Large intestine (tissue), 3 donors: Measurements from ENCODE around the gene DYSF. TPM values are rescaled to one million over a fixed set of nuclear protein-coding genes. Genes with fewer than 3 reads are reported as not detected.

ENCODE experiments used
- DNase-seq, 2 donors: peaks; one replicate each; pipeline versions ENCODE4 v3.0.0 to v3.0.0-alpha.2; 2013
- H3K27ac ChIP-seq: one replicate; pipeline ENCODE4 v1.5.1; 2013; ENCODE audit warnings: low read length
- H3K27me3 ChIP-seq: 2 replicates; pipeline ENCODE4 v1.6.1; 2013; ENCODE audit warnings: low read length; ENCODE audit not compliant: control insufficient read depth, insufficient read depth
- H3K36me3 ChIP-seq: 2 replicates; pipeline ENCODE4 v1.6.1; 2013; ENCODE audit warnings: low read length; ENCODE audit not compliant: control insufficient read depth, insufficient read depth
- H3K4me1 ChIP-seq: one replicate; pipeline ENCODE4 v1.6.1; 2013; ENCODE audit warnings: low read length; ENCODE audit not compliant: control insufficient read depth, insufficient read depth
- H3K4me3 ChIP-seq: one replicate; pipeline ENCODE4 v1.5.1; 2013; ENCODE audit warnings: low read length
- H3K9me3 ChIP-seq: one replicate; pipeline ENCODE4 v1.6.1; 2013; ENCODE audit warnings: mild to moderate bottlenecking, low read depth, low read length, moderate library complexity; ENCODE audit not compliant: control insufficient read depth
- WGBS: methylation state at CpG from one replicate; pipeline ENCODE4 v1.1.5; 2013; ENCODE audit warnings: low lambda C conversion rate; ENCODE audit not compliant: insufficient coverage; 5-methylcytosine and 5-hydroxymethylcytosine counted together
- polyA plus RNA-seq: library from polyadenylated mRNA; unstranded; fragments of 120-200 nt; gene quantifications from one replicate; pipeline ENCODE4 v1.2.1, GENCODE V29; 2013

Gene DYSF
- polyA plus RNA-seq, 1 donor, result 6.3 TPM

GRCh38 chr2:71671895-71672825 is 218.8 kb downstream of the DYSF start:
- WGBS, result 88% methylated on average over 2 of the region's 28 CpGs
- Histone ChIP-seq H3K27me3 (no peaks in the 10 kb centered on the region), H3K4me3 (no peak overlapping the region), H3K9me3 (no peaks in the 10 kb centered on the region), H3K36me3 (no peaks in the 10 kb centered on the region), H3K4me1 (peaks cover 18% of the 10 kb centered on the region), H3K27ac (no peak overlapping the region)
- peak; percentile 20 to 62 for DNase-seq

GRCh38 chr2:71672826-71673795 is 219.8 kb downstream of the DYSF start:
- Histone ChIP-seq H3K4me1 (peaks cover 18% of the 10 kb centered on the region), H3K27ac (no peak overlapping the region), H3K9me3 (no peaks in the 10 kb centered on the region), H3K36me3 (no peaks in the 10 kb centered on the region), H3K27me3 (no peaks in the 10 kb centered on the region), H3K4me3 (no peak overlapping the region)
- DNase-seq, result peak in 1 of 2 donors; percentile 27
- no CpG with 5 or more reads among the region's 14 CpGs for WGBS

GRCh38 chr2:71674158-71674851 is 220.9 kb downstream of the DYSF start:
- Histone ChIP-seq H3K36me3 (no peaks in the 10 kb centered on the region), H3K27ac (no peak overlapping the region), H3K4me1 (peaks cover 18% of the 10 kb centered on the region), H3K27me3 (no peaks in the 10 kb centered on the region), H3K4me3 (no peak overlapping the region), H3K9me3 (no peaks in the 10 kb centered on the region)
- DNase-seq, result no peak
- no CpG with 5 or more reads among the region's 7 CpGs for WGBS

- Histone ChIP-seq H3K4me1 (peaks cover 18% of the 10 kb centered on the region), H3K9me3 (no peaks in the 10 kb centered on the region), H3K27me3 (no peaks in the 10 kb centered on the region), H3K27ac (peak overlapping the region; percentile 35), H3K36me3 (no peaks in the 10 kb centered on the region), H3K4me3 (no peak overlapping the region)
- DNase-seq, result peak; percentile 79 to 92
- WGBS, result 70% methylated on average over 2 of the region's 9 CpGs
Measured at GRCh38 chr2:71675296-71675695, 221.9 kb downstream of the DYSF start.

GRCh38 chr2:71678874-71679273 is 225.5 kb downstream of the DYSF start:
- H3K36me3 ChIP-seq, result no peaks in the 10 kb centered on the region
- no peak overlapping the region for H3K27ac ChIP-seq
- no CpG with 5 or more reads among the region's 6 CpGs for WGBS
- no peaks in the 10 kb centered on the region for H3K9me3 ChIP-seq
- no peak for DNase-seq
- H3K4me3 ChIP-seq, result no peak overlapping the region
- H3K4me1 ChIP-seq, result peaks cover 5% of the 10 kb centered on the region
- no peaks in the 10 kb centered on the region for H3K27me3 ChIP-seq

- DNase-seq, result peak in 1 of 2 donors; percentile 17
- no CpG with 5 or more reads among the region's 4 CpGs for WGBS
- peaks cover 5% of the 10 kb centered on the region for H3K4me1 ChIP-seq
- H3K4me3 ChIP-seq, result no peak overlapping the region
- H3K36me3 ChIP-seq, result no peaks in the 10 kb centered on the region
- no peaks in the 10 kb centered on the region for H3K9me3 ChIP-seq
- H3K27ac ChIP-seq, result no peak overlapping the region
- no peaks in the 10 kb centered on the region for H3K27me3 ChIP-seq
Measured at GRCh38 chr2:71679491-71679890, 226.1 kb downstream of the DYSF start.

GRCh38 chr2:71680925-71681324 is 227.6 kb downstream of the DYSF start:
- no peak for DNase-seq
- H3K4me3 ChIP-seq, result no peak overlapping the region
- H3K9me3 ChIP-seq, result no peaks in the 10 kb centered on the region
- H3K27me3 ChIP-seq, result no peaks in the 10 kb centered on the region
- no peak overlapping the region for H3K27ac ChIP-seq
- no CpG with 5 or more reads among the region's 6 CpGs for WGBS
- no peaks in the 10 kb centered on the region for H3K4me1 ChIP-seq
- no peaks in the 10 kb centered on the region for H3K36me3 ChIP-seq

GRCh38 chr2:71681626-71682025 is 228.3 kb downstream of the DYSF start:
- Histone ChIP-seq H3K4me1 (no peaks in the 10 kb centered on the region), H3K27ac (no peak overlapping the region), H3K27me3 (no peaks in the 10 kb centered on the region), H3K4me3 (no peak overlapping the region), H3K36me3 (no peaks in the 10 kb centered on the region), H3K9me3 (no peaks in the 10 kb centered on the region)
- DNase-seq, result no peak
- no CpG with 5 or more reads among the region's 5 CpGs for WGBS

- Histone ChIP-seq H3K9me3 (no peaks in the 10 kb centered on the region), H3K36me3 (no peaks in the 10 kb centered on the region), H3K27ac (no peak overlapping the region), H3K27me3 (no peaks in the 10 kb centered on the region), H3K4me1 (no peaks in the 10 kb centered on the region), H3K4me3 (no peak overlapping the region)
- WGBS, result no CpG with 5 or more reads among the region's 11 CpGs
- no peak for DNase-seq
Measured at GRCh38 chr2:71682341-71682740, 229.0 kb downstream of the DYSF start.

- H3K4me1 ChIP-seq, result no peaks in the 10 kb centered on the region
- WGBS, result 62% methylated on average over 2 of the region's 6 CpGs
- no peak overlapping the region for H3K4me3 ChIP-seq
- no peaks in the 10 kb centered on the region for H3K9me3 ChIP-seq
- peak; percentile 15 to 44 for DNase-seq
- no peaks in the 10 kb centered on the region for H3K27me3 ChIP-seq
- no peak overlapping the region for H3K27ac ChIP-seq
- no peaks in the 10 kb centered on the region for H3K36me3 ChIP-seq
Measured at GRCh38 chr2:71683070-71683469, 229.7 kb downstream of the DYSF start.
